ENCODE data around the gene EDARADD. TPM values are rescaled to one million over a fixed set of nuclear protein-coding genes. Genes with fewer than 3 reads are reported as not detected.

Gene EDARADD
- total RNA-seq, 1 donor from 2014 or later, result 0.59 TPM

DNA sequence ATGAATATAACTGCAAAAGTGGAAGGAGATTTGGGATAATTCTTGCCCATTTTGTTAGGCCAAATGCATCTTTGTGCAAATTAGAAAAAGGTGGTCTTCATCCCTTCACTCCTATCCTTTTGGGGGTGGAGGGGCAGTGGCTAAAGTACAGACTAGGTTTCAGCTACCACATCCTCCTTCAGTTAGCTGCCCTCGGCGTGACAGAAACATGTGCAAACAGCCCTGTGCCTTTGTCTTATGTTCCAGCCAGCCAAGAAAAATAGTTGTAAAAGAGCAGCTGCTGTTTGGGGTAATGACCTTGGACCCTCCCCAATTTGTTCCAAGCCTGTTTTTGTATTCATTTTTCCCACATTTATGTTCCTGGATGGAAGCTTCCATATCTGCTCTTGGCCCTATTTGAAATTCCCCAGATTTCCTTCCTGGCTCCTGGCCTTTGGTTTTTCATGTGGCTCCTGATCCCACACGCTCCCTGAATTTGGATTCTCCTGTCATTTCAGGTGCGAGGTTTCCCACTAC, 121.4 kb downstream of the EDARADD start:
- Mint-ChIP-seq H3K4me3 (ENCODE audit: unreplicated experiment) (no peak overlapping the region), H3K27ac (ENCODE audit: unreplicated experiment) (peak overlapping the region; percentile 82), H3K9me3 (ENCODE audit: unreplicated experiment) (no peaks in the 10 kb centered on the region), H3K36me3 (ENCODE audit: unreplicated experiment) (no peaks in the 10 kb centered on the region), H3K27me3 (ENCODE audit: unreplicated experiment) (no peaks in the 10 kb centered on the region), H3K4me1 (ENCODE audit: unreplicated experiment) (peaks cover 42% of the 10 kb centered on the region)
- TF ChIP-seq, protein P1, sequence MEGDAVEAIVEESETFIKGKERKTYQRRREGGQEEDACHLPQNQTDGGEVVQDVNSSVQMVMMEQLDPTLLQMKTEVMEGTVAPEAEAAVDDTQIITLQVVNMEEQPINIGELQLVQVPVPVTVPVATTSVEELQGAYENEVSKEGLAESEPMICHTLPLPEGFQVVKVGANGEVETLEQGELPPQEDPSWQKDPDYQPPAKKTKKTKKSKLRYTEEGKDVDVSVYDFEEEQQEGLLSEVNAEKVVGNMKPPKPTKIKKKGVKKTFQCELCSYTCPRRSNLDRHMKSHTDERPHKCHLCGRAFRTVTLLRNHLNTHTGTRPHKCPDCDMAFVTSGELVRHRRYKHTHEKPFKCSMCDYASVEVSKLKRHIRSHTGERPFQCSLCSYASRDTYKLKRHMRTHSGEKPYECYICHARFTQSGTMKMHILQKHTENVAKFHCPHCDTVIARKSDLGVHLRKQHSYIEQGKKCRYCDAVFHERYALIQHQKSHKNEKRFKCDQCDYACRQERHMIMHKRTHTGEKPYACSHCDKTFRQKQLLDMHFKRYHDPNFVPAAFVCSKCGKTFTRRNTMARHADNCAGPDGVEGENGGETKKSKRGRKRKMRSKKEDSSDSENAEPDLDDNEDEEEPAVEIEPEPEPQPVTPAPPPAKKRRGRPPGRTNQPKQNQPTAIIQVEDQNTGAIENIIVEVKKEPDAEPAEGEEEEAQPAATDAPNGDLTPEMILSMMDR (IDR thresholded peaks at IDR 0.05), result no peak
- DNase-seq (ENCODE audit: extremely low spot score, unreplicated experiment), result no peak

DNA sequence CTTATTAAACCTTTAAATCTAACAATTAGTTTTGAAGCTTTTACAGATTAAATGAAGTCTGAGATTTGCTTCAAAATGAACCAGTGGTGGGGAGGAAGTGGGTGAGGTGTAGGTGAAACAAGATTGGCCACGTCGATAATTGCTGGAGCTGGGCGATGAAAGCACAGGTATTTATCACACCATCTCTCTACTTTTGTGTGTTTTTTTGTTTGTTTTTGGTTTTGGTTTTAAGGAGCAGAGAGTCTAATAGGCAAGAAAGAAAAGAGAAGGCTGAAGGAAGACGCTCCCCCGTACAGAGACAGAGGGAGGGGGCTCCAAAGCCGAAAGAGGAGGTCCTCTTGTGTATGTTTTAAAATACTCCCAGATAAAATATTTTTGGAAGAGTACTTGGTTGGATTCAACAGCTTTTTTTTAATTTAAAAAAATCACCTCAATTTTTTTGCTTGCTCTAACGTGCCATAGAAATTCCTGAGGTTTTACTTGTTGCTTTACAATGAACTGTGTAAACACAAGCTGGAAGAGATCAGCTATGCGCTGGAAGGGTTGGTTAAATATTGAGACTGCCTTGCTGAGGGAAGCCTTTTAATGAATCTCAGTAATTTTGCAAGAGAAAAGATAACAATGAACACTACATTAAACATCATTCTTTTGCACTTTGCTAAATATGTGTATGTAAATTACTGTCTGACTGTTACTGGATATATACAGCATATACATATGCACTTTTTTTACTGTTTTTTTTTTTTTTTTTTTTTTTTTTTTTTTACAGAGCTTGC, 123.0 kb downstream of the EDARADD start:
- H3K27me3 Mint-ChIP-seq (ENCODE audit: unreplicated experiment), result no peaks in the 10 kb centered on the region
- peak overlapping the region; percentile 74 for H3K27ac Mint-ChIP-seq (ENCODE audit: unreplicated experiment)
- no peaks in the 10 kb centered on the region for H3K9me3 Mint-ChIP-seq (ENCODE audit: unreplicated experiment)
- H3K4me1 Mint-ChIP-seq (ENCODE audit: unreplicated experiment), result peaks cover 44% of the 10 kb centered on the region
- H3K4me3 Mint-ChIP-seq (ENCODE audit: unreplicated experiment), result peak overlapping the region; percentile 50
- H3K36me3 Mint-ChIP-seq (ENCODE audit: unreplicated experiment), result no peaks in the 10 kb centered on the region
- DNase-seq (ENCODE audit: extremely low spot score, unreplicated experiment), result no peak
- TF ChIP-seq, protein P1 (IDR thresholded peaks at IDR 0.05), result no peak

DNA sequence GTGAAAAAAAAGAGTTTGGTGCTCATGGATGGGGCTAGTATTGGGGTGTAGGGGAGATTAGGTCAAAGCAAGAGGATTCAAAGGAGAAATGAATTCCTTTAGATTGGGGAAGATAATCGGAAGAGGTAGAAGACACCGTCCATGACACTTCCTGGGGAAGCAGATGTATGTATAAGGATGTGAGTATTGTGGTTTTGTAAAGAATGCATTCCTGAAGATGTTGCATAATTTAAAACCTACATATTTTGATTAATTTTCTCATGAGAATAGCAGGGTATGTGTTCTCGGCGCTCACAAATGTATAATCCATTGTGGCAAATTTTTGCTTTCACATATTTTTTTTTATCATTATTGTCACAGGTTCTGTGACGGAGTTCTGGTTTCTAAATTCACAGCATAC, 124.2 kb downstream of the EDARADD start:
- peak overlapping the region; percentile 74 for H3K27ac Mint-ChIP-seq (ENCODE audit: unreplicated experiment)
- H3K4me1 Mint-ChIP-seq (ENCODE audit: unreplicated experiment), result peaks cover 50% of the 10 kb centered on the region
- no peaks in the 10 kb centered on the region for H3K9me3 Mint-ChIP-seq (ENCODE audit: unreplicated experiment)
- no peak for DNase-seq (ENCODE audit: extremely low spot score, unreplicated experiment)
- no peaks in the 10 kb centered on the region for H3K27me3 Mint-ChIP-seq (ENCODE audit: unreplicated experiment)
- H3K4me3 Mint-ChIP-seq (ENCODE audit: unreplicated experiment), result peak overlapping the region; percentile 24
- TF ChIP-seq, protein P1 (IDR thresholded peaks at IDR 0.05), result no peak
- no peaks in the 10 kb centered on the region for H3K36me3 Mint-ChIP-seq (ENCODE audit: unreplicated experiment)

DNA sequence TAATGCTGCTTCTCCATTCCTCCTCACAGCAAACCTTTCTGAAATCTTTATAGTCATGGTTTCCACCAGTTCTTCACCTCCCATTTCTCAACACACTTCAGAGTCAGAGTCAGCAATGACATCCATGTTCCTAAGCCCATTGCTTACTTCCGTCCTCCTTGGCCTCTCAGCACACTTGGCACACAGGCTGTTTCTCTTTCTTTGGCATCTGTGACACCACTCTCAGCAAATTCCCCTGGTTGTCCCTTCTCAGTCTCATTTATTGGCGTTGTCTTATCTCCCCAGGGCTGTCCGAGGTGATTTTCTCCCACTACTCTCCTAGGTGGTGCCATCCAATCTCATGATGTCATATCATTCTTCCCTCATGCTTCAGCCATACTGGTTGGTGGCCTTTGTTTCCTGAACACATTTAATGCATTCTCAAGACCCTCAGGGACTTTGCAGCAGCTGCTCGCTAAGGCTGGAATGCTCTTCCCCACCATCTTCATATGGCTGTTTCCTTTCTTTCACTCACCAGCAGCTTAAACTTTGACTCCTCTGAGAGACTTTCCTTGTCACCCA, 126.4 kb downstream of the EDARADD start:
- TF ChIP-seq, protein P1 (IDR thresholded peaks at IDR 0.05), result no peak
- H3K27me3 Mint-ChIP-seq (ENCODE audit: unreplicated experiment), result no peaks in the 10 kb centered on the region
- H3K9me3 Mint-ChIP-seq (ENCODE audit: unreplicated experiment), result no peaks in the 10 kb centered on the region
- no peak overlapping the region for H3K4me3 Mint-ChIP-seq (ENCODE audit: unreplicated experiment)
- H3K4me1 Mint-ChIP-seq (ENCODE audit: unreplicated experiment), result peaks cover 56% of the 10 kb centered on the region
- peak overlapping the region; percentile 29 for H3K27ac Mint-ChIP-seq (ENCODE audit: unreplicated experiment)
- no peaks in the 10 kb centered on the region for H3K36me3 Mint-ChIP-seq (ENCODE audit: unreplicated experiment)
- no peak for DNase-seq (ENCODE audit: extremely low spot score, unreplicated experiment)

All from osteocyte (in vitro differentiated cells).